HL-60 (cell line): ENCODE data around the gene WDR38.

Experiments
- DNase-seq, 2 experiments: peaks; one replicate each; pipeline ENCODE4 v3.0.0-alpha.2; 2010 to 2020; ENCODE audit warnings: low read depth in 1 of 2, low spot score in 1 of 2
- H3K27ac ChIP-seq: fragments of 250-450 bp; sonication (Bioruptor Pico); replicated peaks from 2 replicates; pipeline ENCODE4 v1.5.1; 2020; ENCODE audit warnings: mild to moderate bottlenecking, moderate library complexity
- H3K27me3 ChIP-seq: fragments of 250-450 bp; sonication (Bioruptor Pico); 2 replicates; pipeline ENCODE4 v1.5.1; 2021; ENCODE audit warnings: mild to moderate bottlenecking, moderate library complexity; ENCODE audit not compliant: insufficient read depth, poor library complexity, severe bottlenecking
- H3K4me3 ChIP-seq: replicated peaks from 2 replicates; pipeline ENCODE4 v1.5.1; 2011; ENCODE audit warnings: mild to moderate bottlenecking, control low read depth, low read length; ENCODE audit not compliant: insufficient read depth
- CTCF ChIP-seq: IDR thresholded peaks from one replicate; pipeline ENCODE4 v1.5.1; 2011; ENCODE audit warnings: low read length, control low read depth, inconsistent platforms; ENCODE audit not compliant: insufficient read depth
- GABPA ChIP-seq: IDR thresholded peaks from 2 replicates; pipeline ENCODE4 v1.6.1; 2012; ENCODE audit warnings: low read depth
- POLR2AphosphoS5 ChIP-seq: IDR thresholded peaks from 2 replicates; pipeline ENCODE4 v1.6.1; 2012; ENCODE audit warnings: low read depth
- REST ChIP-seq: IDR thresholded peaks from 2 replicates; pipeline ENCODE4 v1.6.1; 2012; ENCODE audit warnings: low read depth; ENCODE audit not compliant: insufficient replicate concordance
- SPI1 ChIP-seq: IDR thresholded peaks from 2 replicates; pipeline ENCODE4 v1.6.1; 2012; ENCODE audit warnings: low read depth, mild to moderate bottlenecking, borderline replicate concordance

Gene WDR38

GRCh38 chr9:124852121-124852828 lies 985 bp upstream of the WDR38 start:
- H3K4me3 ChIP-seq, result no peak overlapping the region
- no peak overlapping the region for H3K27ac ChIP-seq
- DNase-seq, result no peak
- no peaks in the 10 kb centered on the region for H3K27me3 ChIP-seq
- TF ChIP-seq SPI1, result no peak
- no peak for TF ChIP-seq GABPA
- TF ChIP-seq REST, result no peak
- no peak for TF ChIP-seq CTCF
- no peak for TF ChIP-seq POLR2AphosphoS5

GRCh38 chr9:124853605-124854143 lies 414 bp downstream of the WDR38 start:
- TF ChIP-seq GABPA, result no peak
- TF ChIP-seq SPI1, result no peak
- no peak for TF ChIP-seq POLR2AphosphoS5
- no peak for TF ChIP-seq CTCF
- no peak for TF ChIP-seq REST
- no peak for DNase-seq
- peak overlapping the region; percentile 58 for H3K4me3 ChIP-seq
- no peak overlapping the region for H3K27ac ChIP-seq
- no peaks in the 10 kb centered on the region for H3K27me3 ChIP-seq

- no peaks in the 10 kb centered on the region for H3K27me3 ChIP-seq
- H3K27ac ChIP-seq, result no peak overlapping the region
- DNase-seq, result no peak
- no peak overlapping the region for H3K4me3 ChIP-seq
- TF ChIP-seq SPI1 (no peak), REST (no peak), POLR2AphosphoS5 (no peak), CTCF (no peak), GABPA (no peak)
Measured at GRCh38 chr9:124854161-124854560, 901 bp downstream of the WDR38 start.
